Ureter (tissue), 1 donor: ENCODE measurements around the gene GGTLC2. TPM values are rescaled to one million over a fixed set of nuclear protein-coding genes. Genes with fewer than 3 reads are reported as not detected.

Experiments
- DNase-seq: peaks from one replicate; pipeline ENCODE4 v3.0.0-alpha.2; 2020; ENCODE audit warnings: low spot score
- total RNA-seq: library from RNA; stranded (reverse); gene quantifications from one replicate; pipeline ENCODE4 v1.2.4, GENCODE V29; 2023
- donor health status: DM: yes; HTN: yes; CAD: no.

The GGTLC2 gene
- total RNA-seq, 1 donor from 2014 or later = not detected

DNA sequence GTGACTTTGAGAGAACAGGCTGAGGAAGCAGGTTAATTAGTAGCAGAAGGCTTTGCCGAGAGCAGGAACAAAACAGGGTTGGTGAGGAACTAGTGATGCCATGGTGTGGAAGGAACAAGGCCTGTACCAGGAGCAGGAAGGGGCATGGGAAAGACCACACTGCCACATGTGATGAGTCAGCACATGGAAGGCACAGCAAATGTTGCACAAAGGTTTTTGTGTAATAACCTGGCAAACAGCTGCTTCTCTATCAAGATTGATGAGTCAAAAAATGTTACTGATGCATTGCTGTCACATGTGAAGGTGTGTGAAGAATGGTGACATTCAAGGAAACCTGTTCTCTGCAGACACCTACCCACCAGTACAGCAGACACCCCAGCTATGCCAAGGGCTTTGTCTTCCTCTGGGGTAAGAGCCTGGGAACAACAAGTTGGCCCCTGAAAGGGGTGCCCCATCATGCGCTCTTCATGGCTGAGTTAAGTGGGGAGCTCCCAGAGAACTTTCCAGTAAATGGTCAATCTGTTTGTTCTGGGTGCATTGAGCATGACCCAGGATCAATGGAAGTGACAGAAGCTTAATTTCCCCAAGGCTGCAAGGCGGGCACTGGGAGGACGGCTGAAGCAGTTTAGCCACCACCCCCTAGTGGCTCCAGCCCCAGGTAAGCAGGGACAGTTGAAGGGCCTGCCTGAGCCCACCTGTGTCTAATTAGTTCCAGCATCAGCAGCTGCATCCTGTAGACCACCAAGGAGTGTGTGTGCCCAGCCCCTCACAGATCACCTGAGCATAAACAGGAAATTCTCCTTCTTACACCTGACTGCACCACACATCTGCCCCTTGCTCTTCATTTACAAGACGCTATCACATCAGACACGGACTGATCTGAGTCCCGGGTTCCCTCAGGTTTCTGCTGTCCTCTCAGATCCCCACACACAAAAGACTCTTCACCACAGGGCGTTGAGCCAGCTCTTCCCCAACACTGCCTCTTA lies 47.6 kb downstream of the GGTLC2 start:
- DNase-seq = no peak

DNA sequence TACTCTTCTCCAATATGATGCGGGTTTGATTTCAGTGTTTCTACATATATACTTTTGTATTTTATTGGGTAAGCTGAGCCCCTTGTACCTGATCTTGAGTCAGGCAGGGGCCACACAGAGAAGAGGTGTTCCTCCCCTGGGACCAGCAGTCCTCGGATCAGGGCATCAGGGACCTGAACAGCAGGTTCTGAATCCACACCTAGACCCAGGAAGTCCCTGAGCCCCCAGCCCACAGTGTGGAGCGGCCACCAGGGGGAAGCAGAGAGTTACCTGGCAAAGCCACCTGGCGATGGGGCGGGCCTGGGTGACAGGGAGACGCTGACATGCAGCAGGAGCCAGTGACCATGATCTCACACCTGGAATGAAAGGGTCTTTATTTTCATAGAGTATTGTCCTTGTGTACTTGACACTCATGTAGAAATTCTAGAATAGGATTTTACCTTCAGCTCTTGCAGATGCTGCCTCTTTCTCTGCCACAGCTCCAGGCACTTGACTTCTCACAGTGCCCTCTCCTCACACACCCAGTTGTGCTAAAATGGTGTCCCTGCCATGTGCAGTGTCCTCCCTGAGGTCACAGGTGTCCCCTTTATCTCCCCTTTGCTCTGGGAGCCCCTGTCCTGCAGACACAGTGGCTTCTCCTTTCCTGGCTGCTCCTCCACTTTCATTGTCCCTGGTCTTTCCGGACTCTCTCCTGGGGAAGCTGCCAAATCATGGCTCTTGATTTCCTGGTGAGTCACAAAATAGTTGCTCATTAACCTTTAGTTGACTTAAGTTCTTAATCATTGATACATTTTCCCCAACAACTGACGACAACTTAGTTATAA lies 48.5 kb downstream of the GGTLC2 start:
- DNase-seq = peak; percentile 67

DNA sequence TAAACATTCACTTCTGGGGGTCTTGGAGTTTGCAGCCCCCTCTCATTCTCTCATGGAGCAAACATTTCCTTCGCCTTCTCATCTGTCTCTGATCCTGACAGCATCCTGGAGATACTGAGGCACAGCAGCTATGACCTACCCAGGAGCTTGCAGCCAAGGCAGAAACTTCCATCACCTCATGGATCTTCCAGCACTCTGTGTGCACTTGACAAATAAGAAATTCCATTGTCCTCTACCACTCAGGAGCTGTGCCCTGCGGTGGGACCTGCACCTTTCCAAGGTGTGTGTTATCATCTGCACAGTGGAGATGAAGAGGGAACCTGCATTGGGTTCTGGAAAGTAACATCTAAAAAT lies 49.1 kb downstream of the GGTLC2 start:
- no peak for DNase-seq

DNA sequence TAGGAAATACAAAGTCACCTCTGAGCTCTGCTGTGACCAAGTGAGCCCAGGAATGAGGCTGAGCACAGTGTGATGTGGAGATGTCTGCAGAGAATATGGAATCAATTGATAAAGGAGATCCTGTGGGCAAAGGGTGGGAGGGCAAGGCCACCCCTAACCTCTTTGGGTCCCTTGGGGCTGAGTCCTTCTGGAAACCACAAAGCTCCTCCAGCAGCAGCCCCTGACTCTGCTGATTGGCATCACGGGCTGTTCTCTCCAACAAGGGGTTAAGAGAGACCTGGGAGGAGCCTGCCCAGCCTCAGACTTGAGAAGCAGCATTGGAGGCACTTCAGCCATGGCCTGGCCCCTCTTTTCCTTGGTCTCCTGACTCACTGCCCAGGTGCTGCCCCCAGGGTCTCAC lies 49.7 kb downstream of the GGTLC2 start:
- DNase-seq = no peak

DNA sequence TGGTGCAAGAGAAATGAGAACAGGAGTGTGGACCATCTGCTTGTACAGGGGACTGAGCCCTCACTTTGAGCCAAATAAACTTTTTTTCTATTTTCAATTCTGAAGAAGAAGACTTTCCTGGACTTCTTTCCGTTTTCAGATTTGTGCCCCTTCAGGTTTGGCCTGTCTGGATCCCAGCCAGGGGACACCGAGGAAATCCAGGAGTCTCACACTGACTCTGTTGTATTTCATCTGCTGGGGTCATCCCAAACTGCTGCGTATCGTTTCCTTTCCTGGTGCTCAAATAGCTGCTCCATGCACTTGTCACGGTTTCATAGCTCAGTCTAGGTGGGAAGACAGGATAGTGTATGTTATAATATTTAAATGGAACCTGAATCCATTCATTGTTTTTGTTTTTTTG lies 51.7 kb downstream of the GGTLC2 start:
- no peak for DNase-seq

Other genes with a start within 250 kb of the GGTLC2 start
- gene ZNF280B, start 135.9 kb upstream of the GGTLC2 start, total RNA-seq = 1.5 TPM
- gene ZNF280A, start 124.3 kb upstream of the GGTLC2 start, total RNA-seq = not detected
- not detected for gene PRAME, start 85.3 kb upstream of the GGTLC2 start, total RNA-seq
- 34.5 TPM for gene IGLL5, start 243.2 kb downstream of the GGTLC2 start, total RNA-seq